ENCODE data around the gene PTPRQ. TPM values are rescaled to one million over a fixed set of nuclear protein-coding genes. Genes with fewer than 3 reads are reported as not detected.

The PTPRQ gene
- total RNA-seq, 1 experiment from 2014 or later = not detected

DNA sequence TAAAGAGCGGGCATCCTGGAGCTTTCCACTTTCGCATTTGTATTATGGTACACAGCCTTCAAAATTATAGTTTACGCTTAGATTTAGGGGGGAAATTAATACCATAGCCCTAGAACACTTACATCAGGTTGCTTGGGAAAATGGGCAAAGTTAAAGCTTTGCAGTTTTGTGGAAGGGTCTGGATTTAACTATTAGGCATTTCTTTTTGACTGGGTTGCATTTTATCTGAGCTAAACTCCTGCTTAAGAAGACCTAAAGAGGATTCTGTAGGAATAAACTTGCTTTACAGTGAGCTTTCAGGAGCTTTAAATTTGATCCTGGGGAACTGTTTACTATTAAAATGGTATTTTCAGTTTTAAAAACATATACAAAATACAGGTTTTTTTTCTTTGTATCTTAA is 42.8 kb upstream of the PTPRQ start:
- DNase-seq (ENCODE audit: low read depth, low spot score) (no peak), ATAC-seq (no peak)
- no TSS peak for BruUV-seq (replicated peaks)
- TF ChIP-seq POLR2AphosphoS5 (IDR thresholded peaks at IDR 0.05; ENCODE audit: low read depth, low read length) (no peak), TCF7L2 (IDR thresholded peaks at IDR 0.05; ENCODE audit: low read depth, low read length) (no peak), SIN3A (IDR thresholded peaks at IDR 0.05; ENCODE audit: borderline replicate concordance, insufficient read depth, low read depth, low read length) (no peak)
- TF ChIP-seq, protein P1, sequence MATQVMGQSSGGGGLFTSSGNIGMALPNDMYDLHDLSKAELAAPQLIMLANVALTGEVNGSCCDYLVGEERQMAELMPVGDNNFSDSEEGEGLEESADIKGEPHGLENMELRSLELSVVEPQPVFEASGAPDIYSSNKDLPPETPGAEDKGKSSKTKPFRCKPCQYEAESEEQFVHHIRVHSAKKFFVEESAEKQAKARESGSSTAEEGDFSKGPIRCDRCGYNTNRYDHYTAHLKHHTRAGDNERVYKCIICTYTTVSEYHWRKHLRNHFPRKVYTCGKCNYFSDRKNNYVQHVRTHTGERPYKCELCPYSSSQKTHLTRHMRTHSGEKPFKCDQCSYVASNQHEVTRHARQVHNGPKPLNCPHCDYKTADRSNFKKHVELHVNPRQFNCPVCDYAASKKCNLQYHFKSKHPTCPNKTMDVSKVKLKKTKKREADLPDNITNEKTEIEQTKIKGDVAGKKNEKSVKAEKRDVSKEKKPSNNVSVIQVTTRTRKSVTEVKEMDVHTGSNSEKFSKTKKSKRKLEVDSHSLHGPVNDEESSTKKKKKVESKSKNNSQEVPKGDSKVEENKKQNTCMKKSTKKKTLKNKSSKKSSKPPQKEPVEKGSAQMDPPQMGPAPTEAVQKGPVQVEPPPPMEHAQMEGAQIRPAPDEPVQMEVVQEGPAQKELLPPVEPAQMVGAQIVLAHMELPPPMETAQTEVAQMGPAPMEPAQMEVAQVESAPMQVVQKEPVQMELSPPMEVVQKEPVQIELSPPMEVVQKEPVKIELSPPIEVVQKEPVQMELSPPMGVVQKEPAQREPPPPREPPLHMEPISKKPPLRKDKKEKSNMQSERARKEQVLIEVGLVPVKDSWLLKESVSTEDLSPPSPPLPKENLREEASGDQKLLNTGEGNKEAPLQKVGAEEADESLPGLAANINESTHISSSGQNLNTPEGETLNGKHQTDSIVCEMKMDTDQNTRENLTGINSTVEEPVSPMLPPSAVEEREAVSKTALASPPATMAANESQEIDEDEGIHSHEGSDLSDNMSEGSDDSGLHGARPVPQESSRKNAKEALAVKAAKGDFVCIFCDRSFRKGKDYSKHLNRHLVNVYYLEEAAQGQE (IDR thresholded peaks at IDR 0.05; ENCODE audit: insufficient read depth in 1 of 2, low read depth in 2 of 2, low read length in 1 of 2) = no peak
- TF ChIP-seq, protein P2, sequence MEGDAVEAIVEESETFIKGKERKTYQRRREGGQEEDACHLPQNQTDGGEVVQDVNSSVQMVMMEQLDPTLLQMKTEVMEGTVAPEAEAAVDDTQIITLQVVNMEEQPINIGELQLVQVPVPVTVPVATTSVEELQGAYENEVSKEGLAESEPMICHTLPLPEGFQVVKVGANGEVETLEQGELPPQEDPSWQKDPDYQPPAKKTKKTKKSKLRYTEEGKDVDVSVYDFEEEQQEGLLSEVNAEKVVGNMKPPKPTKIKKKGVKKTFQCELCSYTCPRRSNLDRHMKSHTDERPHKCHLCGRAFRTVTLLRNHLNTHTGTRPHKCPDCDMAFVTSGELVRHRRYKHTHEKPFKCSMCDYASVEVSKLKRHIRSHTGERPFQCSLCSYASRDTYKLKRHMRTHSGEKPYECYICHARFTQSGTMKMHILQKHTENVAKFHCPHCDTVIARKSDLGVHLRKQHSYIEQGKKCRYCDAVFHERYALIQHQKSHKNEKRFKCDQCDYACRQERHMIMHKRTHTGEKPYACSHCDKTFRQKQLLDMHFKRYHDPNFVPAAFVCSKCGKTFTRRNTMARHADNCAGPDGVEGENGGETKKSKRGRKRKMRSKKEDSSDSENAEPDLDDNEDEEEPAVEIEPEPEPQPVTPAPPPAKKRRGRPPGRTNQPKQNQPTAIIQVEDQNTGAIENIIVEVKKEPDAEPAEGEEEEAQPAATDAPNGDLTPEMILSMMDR (IDR thresholded peaks at IDR 0.05) = no peak
- Histone ChIP-seq H3K9me3 (ENCODE audit: control insufficient read depth, insufficient read depth, low read depth, low read length) (no peaks in the 10 kb centered on the region), H3K4me3 (ENCODE audit: low read depth in 2 of 2, low read length in 2 of 2) (no peak overlapping the region), H3K4me1 (ENCODE audit: control insufficient read depth, insufficient read depth, low read length) (no peaks in the 10 kb centered on the region), H3K27me3 (ENCODE audit: control insufficient read depth, insufficient read depth, low read length) (peaks cover 3% of the 10 kb centered on the region; the same call in 1 of the 2 replicates), H3K36me3 (ENCODE audit: control insufficient read depth, insufficient read depth, low read length) (no peaks in the 10 kb centered on the region), H3K27ac (ENCODE audit: low read length) (no peak overlapping the region)
- in situ Hi-C loops (cut with HindIII; ENCODE audit: low pct_unique_long_range_greater_than_20kb, low sequenced_read_pairs) (no loop called here), intact Hi-C loops (cut with micrococcal nuclease; ENCODE audit: unreplicated experiment) (no loop called here)
- ChIA-PET CTCF (no interaction called here), POLR2A (no interaction called here)

DNA sequence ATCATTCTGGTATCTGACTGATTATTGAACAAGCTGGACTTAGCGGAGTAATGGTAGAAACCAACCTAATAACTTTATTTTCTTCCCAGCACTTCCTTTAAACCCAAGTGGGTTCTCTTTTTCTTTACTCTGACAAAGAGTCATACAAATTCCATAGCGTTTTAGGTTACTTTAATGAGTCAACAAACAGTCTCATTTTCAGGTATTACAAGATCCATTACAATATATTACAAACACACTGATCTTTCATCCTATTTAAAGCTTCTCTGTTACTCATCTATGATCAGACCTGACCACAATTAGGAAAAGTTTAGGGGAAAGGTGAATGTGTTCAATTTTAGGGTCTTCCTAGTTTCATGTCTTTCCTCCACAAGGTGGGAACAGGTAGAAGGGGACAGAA is 39.4 kb upstream of the PTPRQ start:
- CTCF ChIA-PET = no interaction called here
- ATAC-seq = no peak

More for the DNA sequence above, 39.4 kb upstream of the PTPRQ start:
- in situ Hi-C loops (cut with HindIII; ENCODE audit: low pct_unique_long_range_greater_than_20kb, low sequenced_read_pairs) (no loop called here), intact Hi-C loops (cut with micrococcal nuclease; ENCODE audit: unreplicated experiment) (no loop called here)
- BruUV-seq (replicated peaks) = no TSS peak
- POLR2A ChIA-PET = no interaction called here
- no peaks in the 10 kb centered on the region for H3K36me3 ChIP-seq (ENCODE audit: control insufficient read depth, insufficient read depth, low read length)
- H3K4me3 ChIP-seq (ENCODE audit: low read depth in 2 of 2, low read length in 2 of 2) = no peak overlapping the region
- H3K27ac ChIP-seq (ENCODE audit: low read length) = no peak overlapping the region
- TF ChIP-seq TCF7L2 (IDR thresholded peaks at IDR 0.05; ENCODE audit: low read depth, low read length) = no peak
- TF ChIP-seq, protein P1 (IDR thresholded peaks at IDR 0.05; ENCODE audit: insufficient read depth in 1 of 2, low read depth in 2 of 2, low read length in 1 of 2) = no peak
- TF ChIP-seq, protein P2 (IDR thresholded peaks at IDR 0.05) = no peak
- TF ChIP-seq SIN3A (IDR thresholded peaks at IDR 0.05; ENCODE audit: borderline replicate concordance, insufficient read depth, low read depth, low read length) = no peak
- no peak for TF ChIP-seq POLR2AphosphoS5 (IDR thresholded peaks at IDR 0.05; ENCODE audit: low read depth, low read length)
- no peak for DNase-seq (ENCODE audit: low read depth, low spot score)
- H3K4me1 ChIP-seq (ENCODE audit: control insufficient read depth, insufficient read depth, low read length) = no peaks in the 10 kb centered on the region
- H3K9me3 ChIP-seq (ENCODE audit: control insufficient read depth, insufficient read depth, low read depth, low read length) = no peaks in the 10 kb centered on the region
- peaks cover 3% of the 10 kb centered on the region; the same call in 1 of the 2 replicates for H3K27me3 ChIP-seq (ENCODE audit: control insufficient read depth, insufficient read depth, low read length)

All from Panc1 (cell line).